Measurements from ENCODE around the gene ADGRE3. TPM values are rescaled to one million over a fixed set of nuclear protein-coding genes. Genes with fewer than 3 reads are reported as not detected.

The ADGRE3 gene
- total and polyA plus RNA-seq, 2 of the 4 experiments (the other 2 are of a cell fraction) = not detected

DNA sequence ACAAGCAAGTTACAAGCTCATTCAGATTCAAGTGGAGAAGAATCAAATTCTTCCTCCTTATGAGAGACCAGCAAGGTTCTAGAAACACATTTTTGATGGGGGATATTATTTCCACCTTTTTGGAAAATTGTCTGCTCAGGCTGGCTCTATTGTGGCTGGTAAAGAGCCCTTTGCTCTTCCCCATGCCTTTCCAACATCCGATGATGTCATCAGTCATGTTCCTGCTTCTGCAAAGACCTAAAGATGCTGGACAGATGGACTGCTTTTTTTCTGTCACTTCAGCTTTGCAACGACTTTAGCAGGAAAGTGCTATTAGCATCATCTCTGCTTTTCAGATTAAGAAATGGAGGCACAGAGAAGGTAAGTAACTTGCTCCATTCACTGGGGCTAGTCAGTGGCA lies 4.2 kb downstream of the ADGRE3 start:
- no peak overlapping the region for H3K4ac ChIP-seq (ENCODE audit: low read depth, low read length)
- H3K79me1 ChIP-seq (ENCODE audit: low read depth in 1 of 2, low read length in 2 of 2) = no peaks in the 10 kb centered on the region
- no peak overlapping the region for H3K9ac ChIP-seq (ENCODE audit: low read depth, low read length)
- H3K23ac ChIP-seq (ENCODE audit: low read depth, low read length) = no peak overlapping the region
- no peak overlapping the region for H3K27ac ChIP-seq (ENCODE audit: insufficient read depth, low read length)
- H2BK15ac ChIP-seq (ENCODE audit: low read depth, low read length) = no peak overlapping the region
- no peaks in the 10 kb centered on the region for H4K20me1 ChIP-seq (ENCODE audit: insufficient read depth, low read length)
- H3K27me3 ChIP-seq (ENCODE audit: control insufficient read depth, insufficient read depth, low read length) = no peaks in the 10 kb centered on the region
- H2BK20ac ChIP-seq (ENCODE audit: low read depth, low read length) = no peak overlapping the region
- no peak overlapping the region for H2AK9ac ChIP-seq (replicated peaks; ENCODE audit: low read depth, low read length, poor library complexity)
- DNase-seq (no peak), ATAC-seq (ENCODE audit: low read depth) (no peak)
- H3K4me1 ChIP-seq (ENCODE audit: control insufficient read depth, insufficient read depth, low read length) = no peaks in the 10 kb centered on the region
- H3K9me3 ChIP-seq (ENCODE audit: control insufficient read depth, insufficient read depth, low read length) = no peaks in the 10 kb centered on the region
- BruUV-seq (replicated peaks) = no TSS peak
- 60% methylated on average over 2 of the region's 2 CpGs; no CpG with 5 or more reads in 1 of the 2 experiments for WGBS, 2 experiments (ENCODE audit: extremely low coverage in 2 of 2, insufficient read length in 1 of 2)
- no peak overlapping the region for H3K18ac ChIP-seq (ENCODE audit: low read depth, low read length)
- dilution Hi-C loops (cut with HindIII; ENCODE audit: low sequenced_read_pairs, unreplicated experiment) (no loop called here), intact Hi-C loops (cut with micrococcal nuclease) (no loop called here), in situ Hi-C loops (cut with MboI; ENCODE audit: low sequenced_read_pairs) (no loop called here)
- no peak overlapping the region for H2BK120ac ChIP-seq (ENCODE audit: low read depth, low read length)
- no peak overlapping the region for H3K4me3 ChIP-seq (ENCODE audit: insufficient read depth, low read depth, low read length)
- no peak overlapping the region for H4K91ac ChIP-seq (ENCODE audit: insufficient read depth, low read depth, low read length)
- H2AK5ac ChIP-seq (ENCODE audit: low read depth, low read length) = no peak overlapping the region
- H4K8ac ChIP-seq (ENCODE audit: low read depth in 2 of 2, low read length in 2 of 2) = no peak overlapping the region
- TF ChIP-seq CHD1 (IDR thresholded peaks at IDR 0.05; ENCODE audit: low read depth, low read length) (no peak), MXI1 (IDR thresholded peaks at IDR 0.05; ENCODE audit: borderline replicate concordance, low read depth, low read length) (no peak), NFE2L2 (IDR thresholded peaks at IDR 0.05; ENCODE audit: low read depth, low read length) (no peak), RCOR1 (IDR thresholded peaks at IDR 0.05; ENCODE audit: insufficient replicate concordance, low read length) (no peak), RFX5 (IDR thresholded peaks at IDR 0.05; ENCODE audit: low read depth, low read length) (no peak), MAFK (IDR thresholded peaks at IDR 0.05; ENCODE audit: low read depth, low read length) (no peak), BHLHE40 (IDR thresholded peaks at IDR 0.05; ENCODE audit: low read depth, low read length) (no peak), POLR2A (IDR thresholded peaks at IDR 0.05; ENCODE audit: low read depth, low read length) (no peak)
- TF ChIP-seq, protein P1, sequence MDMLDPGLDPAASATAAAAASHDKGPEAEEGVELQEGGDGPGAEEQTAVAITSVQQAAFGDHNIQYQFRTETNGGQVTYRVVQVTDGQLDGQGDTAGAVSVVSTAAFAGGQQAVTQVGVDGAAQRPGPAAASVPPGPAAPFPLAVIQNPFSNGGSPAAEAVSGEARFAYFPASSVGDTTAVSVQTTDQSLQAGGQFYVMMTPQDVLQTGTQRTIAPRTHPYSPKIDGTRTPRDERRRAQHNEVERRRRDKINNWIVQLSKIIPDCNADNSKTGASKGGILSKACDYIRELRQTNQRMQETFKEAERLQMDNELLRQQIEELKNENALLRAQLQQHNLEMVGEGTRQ (IDR thresholded peaks at IDR 0.05; ENCODE audit: low read depth, low read length) = no peak
- H4K5ac ChIP-seq (ENCODE audit: low read depth, low read length) = no peak overlapping the region
- H3K56ac ChIP-seq (ENCODE audit: extremely low read depth, insufficient read depth, low read length) = no peak overlapping the region
- no peaks in the 10 kb centered on the region for H3K9me1 ChIP-seq (ENCODE audit: insufficient read depth, low read length)
- no peak overlapping the region for H2BK5ac ChIP-seq (ENCODE audit: low read depth, low read length, poor library complexity, severe bottlenecking)
- no peaks in the 10 kb centered on the region for H3K36me3 ChIP-seq (ENCODE audit: control insufficient read depth, insufficient read depth, low read length)
- POLR2A ChIA-PET (ENCODE audit: unreplicated experiment) = no interaction called here
- no peak overlapping the region for H3K14ac ChIP-seq (replicated peaks; ENCODE audit: low read depth, low read length)
- CTCF ChIA-PET = no interaction called here
- no peak overlapping the region for H2AFZ ChIP-seq (replicated peaks; ENCODE audit: low read length, poor library complexity)
- no peak overlapping the region for H3K4me2 ChIP-seq (ENCODE audit: low read depth, low read length)
